ELR (cell line): ENCODE results near the gene WNT3A.
"Not testable (repeated sequence)": the region's sequence is repeated elsewhere in the genome, so short reads cannot be mapped to it uniquely, and the experiment has no call there.

Experiments
- DNase-seq: peaks from one replicate; pipeline ENCODE4 v3.0.0-alpha.2; 2015; ENCODE audit warnings: low read depth

WNT3A gene

DNA sequence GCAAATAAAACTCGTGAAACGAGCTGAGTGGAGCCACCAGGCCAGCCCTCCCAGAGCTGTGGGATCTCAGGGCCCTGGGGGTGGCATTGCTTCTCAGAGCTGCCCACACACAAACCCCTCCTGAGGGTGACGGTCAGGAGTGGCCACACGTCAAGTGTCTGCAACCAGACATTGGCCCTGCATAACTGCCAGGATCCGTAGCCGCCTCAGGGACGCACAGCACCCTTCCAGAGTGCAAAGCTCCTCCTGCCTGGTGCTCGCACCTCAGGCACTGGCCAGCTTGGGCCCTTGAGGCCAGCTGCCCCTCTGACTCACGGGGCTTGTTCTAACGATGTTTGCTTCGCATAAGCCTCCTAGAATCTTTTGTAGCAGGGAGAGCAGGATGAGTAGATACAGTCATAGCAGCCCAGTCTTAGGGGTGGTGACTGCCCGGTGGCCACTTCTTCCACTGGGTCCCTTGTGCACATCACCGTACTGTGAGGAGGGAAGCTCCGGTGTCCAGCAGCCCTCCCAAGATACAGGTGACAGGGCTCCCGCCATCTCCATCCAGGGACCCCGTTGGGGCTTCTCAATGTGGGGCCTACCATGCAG is 5.0 kb downstream of the WNT3A start:
- no peak for DNase-seq

DNA sequence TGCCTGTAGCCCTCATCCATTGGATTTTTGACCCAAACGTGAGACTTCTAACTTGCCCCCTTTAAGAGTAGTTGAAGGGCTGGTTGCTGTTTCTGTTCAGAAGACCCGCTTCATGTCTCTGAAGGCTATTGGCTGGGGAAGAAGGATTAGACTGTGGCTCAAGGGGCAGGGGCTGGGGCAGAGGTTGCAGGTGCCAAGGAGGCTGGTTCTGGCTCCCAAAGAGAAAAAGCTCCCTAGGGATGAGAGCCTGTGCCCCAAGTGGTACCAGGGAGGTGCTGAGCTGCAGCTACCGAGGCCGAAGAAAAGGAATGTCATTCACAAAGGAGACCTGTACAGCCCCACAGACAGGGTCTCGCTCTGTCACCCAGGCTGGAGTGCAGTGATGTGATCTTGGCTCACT is 5.8 kb downstream of the WNT3A start:
- no peak for DNase-seq

GRCh38 chr1:228013131-228013934 is 6.5 kb downstream of the WNT3A start:
- no peak for DNase-seq

DNA sequence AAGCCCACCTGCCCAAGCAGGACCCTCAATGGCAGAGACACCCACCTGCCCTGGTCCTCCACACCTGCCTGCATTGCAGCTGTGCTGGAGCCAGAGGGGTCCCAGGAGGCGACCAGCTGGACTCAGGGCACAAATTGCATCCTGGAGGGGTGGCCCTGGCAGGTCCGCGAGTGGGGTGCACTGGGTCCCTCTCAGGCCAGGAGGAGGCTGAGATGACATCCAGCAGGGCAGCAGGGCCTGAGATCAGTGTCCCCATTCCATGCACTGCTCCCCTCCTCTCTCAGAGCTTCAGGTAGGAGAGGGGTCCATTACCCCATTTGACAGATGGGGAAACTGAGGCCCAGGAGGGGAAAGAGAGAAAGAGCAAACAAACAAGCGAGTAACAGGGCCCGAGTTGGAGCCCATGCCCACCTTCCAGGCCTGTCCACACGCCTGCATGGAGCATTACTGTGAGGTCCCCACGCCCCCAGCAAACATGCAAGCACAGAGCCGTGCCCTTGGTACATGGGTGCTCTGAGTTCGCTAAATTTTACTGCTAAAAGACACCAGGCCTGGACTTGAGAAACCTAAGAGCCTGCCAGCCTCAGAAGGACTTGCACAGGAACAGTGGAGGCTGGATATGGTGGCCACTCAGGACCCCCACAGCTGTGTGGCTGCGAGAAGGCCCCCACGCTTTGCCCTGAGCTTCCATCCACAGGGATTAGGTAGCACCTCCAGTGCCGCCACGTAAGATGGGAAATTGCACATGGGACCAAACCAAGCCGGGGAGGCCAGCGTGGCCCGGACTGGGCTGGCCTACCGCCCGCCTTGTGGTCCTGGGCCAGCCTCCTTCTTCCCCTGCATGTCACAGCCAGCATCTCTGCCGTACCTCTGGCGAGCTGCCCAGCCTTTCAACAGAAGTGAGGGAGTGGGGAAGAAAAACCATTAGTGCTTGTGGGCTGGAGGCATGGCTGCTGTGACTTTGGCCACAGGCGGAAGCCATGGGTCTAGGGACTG is 7.4 kb downstream of the WNT3A start:
- DNase-seq = no peak

DNA sequence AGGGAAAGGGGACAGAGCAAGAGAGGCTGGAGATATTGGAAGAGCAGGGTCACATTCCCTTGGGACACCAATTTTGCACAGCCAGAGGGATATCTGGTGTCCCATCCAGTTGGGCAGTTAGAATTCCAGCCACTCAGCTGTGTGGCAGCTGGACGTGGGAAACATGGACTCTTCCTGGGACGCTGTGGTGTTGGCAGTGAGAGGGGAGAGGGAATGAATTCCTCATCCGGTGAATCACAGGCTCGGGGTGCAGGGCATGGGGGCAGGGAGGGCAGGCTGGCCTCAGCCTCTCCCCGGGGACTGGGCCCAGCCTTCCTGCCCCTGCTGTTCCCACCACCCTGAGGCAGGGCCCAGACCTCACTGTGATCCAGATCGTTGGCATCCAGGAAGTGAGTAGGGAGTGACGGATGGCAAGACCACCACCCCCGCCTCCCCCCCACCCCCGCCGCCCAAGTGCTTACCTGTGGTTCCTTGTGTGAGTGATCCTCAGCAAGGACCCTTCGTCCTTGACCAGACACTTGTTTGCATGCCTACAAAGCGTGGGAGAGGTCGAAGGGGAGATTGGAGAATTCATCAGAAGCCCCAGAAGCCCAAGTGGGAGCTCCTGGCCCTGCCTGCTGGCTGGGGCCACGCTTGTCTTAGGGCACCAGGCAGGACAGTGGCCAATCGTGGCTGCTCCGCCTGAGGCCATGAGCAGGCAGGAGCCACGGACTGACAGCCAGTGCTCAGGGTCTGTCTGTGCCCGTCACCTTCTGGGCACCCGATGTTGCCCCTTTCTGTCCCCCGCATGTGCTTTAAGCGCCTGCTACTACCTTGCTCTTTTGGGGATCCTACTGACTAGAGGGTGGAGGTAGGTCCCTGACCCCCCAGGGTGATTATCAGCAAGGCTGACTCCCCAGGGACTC is 8.7 kb downstream of the WNT3A start:
- peak; percentile 79 for DNase-seq

DNA sequence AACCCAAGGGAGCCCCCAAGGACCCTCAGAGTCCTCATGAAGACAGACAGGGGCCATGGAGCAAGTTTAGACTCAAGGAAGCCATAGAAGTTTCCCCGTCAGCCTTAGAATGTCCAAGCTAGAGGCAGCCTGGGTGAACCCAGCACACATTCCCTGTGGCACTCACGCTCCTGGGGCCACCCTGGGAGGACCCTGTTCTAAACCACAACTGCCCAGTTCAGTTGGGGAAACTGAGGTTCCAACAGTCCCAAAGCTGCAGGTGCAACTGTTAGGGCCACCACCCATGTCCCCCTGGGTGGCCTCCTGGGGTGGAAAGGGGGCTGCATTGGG is 9.3 kb downstream of the WNT3A start:
- DNase-seq = no peak

DNA sequence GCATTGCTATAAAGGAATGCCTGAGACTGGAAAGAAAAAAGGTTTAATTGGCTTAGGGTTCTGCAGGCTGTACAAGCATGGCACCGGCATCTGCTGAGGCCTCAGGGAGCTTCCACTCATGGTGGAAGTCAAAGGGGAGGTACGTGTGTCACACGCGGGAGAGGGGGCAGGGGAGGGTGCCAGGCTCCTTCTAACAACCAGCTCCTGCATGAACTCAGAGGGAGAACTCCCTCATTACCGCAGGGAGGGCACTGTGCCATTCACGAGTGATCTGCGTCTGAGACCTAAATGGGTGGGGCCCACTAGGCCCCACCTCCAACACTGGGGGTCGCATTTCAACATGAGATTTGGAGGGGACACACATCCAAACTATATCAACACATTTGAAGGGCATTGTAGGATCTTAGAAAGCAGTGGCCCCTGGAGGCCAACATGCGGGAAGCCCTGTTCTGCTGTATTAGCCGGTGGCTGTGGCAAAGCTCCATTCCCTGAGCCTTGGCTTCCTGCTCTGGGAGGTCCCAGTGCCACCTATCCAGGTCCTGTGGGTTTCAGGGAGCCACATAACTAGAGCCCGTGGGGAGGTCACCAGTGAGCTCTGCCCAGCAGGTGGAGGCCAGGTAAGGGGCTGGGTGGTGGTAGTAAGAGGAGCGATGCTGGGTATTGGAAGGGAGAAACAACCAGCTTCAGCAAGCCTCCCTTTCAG is 10.0 kb downstream of the WNT3A start:
- no peak for DNase-seq

GRCh38 chr1:228017356-228018124 is 10.7 kb downstream of the WNT3A start:
- DNase-seq = no peak

DNA sequence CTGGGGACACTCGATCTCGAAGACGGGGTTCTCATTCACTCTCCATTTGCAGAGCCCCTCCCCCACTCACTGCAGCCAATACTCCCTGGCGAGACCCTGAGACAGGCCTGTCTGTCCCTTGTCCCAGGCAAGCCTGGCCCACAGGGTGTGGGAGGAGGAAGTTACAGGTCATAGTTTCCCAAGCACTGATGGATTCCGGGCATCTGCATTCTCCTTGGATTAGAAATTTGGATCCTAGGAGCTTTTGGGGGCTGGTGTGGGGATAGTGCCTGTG is 11.3 kb downstream of the WNT3A start:
- no peak for DNase-seq

- DNase-seq = no peak
Observed at GRCh38 chr1:228018961-228019721, 12.3 kb downstream of the WNT3A start.

GRCh38 chr1:228019722-228020083 is 12.9 kb downstream of the WNT3A start:
- not testable (repeated sequence) for DNase-seq

GRCh38 chr1:228020686-228021354 is 14.0 kb downstream of the WNT3A start:
- DNase-seq = no peak

GRCh38 chr1:228021355-228022030 is 14.7 kb downstream of the WNT3A start:
- DNase-seq = no peak

- no peak for DNase-seq
Observed at GRCh38 chr1:228022571-228023293, 15.9 kb downstream of the WNT3A start.

DNA sequence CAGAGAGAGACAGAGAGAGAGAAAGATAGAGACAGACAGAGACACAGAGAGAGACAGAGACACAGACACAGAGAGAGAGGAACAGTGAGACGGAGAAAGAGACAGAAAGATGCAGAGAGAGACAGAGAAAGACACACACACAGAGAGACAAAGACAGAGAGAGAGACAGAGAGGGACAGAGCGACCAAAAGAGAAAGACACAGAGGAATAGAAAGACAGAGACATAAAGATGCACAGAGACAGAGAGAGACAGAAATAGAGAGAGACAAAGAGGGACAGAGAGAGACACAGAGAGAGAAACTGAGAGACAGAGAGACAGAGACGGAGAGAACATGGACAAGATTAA is 16.5 kb downstream of the WNT3A start:
- no peak for DNase-seq

- DNase-seq = no peak
Observed at GRCh38 chr1:228029281-228029680, 22.5 kb downstream of the WNT3A start.

GRCh38 chr1:228030451-228031201 is 23.8 kb downstream of the WNT3A start:
- no peak for DNase-seq
